Left ventricle myocardium inferior (tissue), 1 donor: ENCODE results near the gene ELAPOR1. TPM values are rescaled to one million over a fixed set of nuclear protein-coding genes. Genes with fewer than 3 reads are reported as not detected.

Experiments used
- DNase-seq: peaks from one replicate; pipeline ENCODE4 v3.0.0-alpha.2; 2020
- H3K27ac ChIP-seq: fragments of 200-600 bp; replicated peaks from 2 replicates; pipeline ENCODE4 v1.8.0; 2021
- H3K27me3 ChIP-seq: fragments of 200-600 bp; 2 replicates; pipeline ENCODE4 v1.8.0; 2021; ENCODE audit warnings: low read depth
- H3K36me3 ChIP-seq: fragments of 200-600 bp; 2 replicates; pipeline ENCODE4 v1.8.0; 2021
- H3K4me1 ChIP-seq: fragments of 200-600 bp; 2 replicates; pipeline ENCODE4 v1.8.0; 2021
- H3K4me3 ChIP-seq: fragments of 200-600 bp; 2 replicates; pipeline ENCODE4 v1.8.0; 2021; ENCODE audit warnings: mild to moderate bottlenecking, moderate library complexity
- H3K9me3 ChIP-seq: fragments of 200-600 bp; replicated peaks from 2 replicates; pipeline ENCODE4 v1.8.0; 2021
- CTCF ChIP-seq: fragments of 200-600 bp; IDR thresholded peaks from 2 replicates; pipeline ENCODE4 v1.8.0; 2021; ENCODE audit warnings: antibody characterized with exemption, mild to moderate bottlenecking, borderline replicate concordance
- intact Hi-C: fragments of 100-400 bp; cut with micrococcal nuclease; formaldehyde crosslinking; loops from one replicate; pipeline ENCODE4 v1.11.0; 2022
- total RNA-seq: library from RNA; stranded (reverse); fragmentation: NEBNext Ultra II Directional; extraction: Animal tissue kit (Norgen Biotek cat#: 25700); gene quantifications from one replicate; pipeline ENCODE4 v1.2.1, GENCODE V29; 2021
- donor health status: DM: no; HTN: yes; CAD: no; lungs with severe emphysema.

ELAPOR1 gene
- total RNA-seq, 1 donor from 2014 or later = 0.19 TPM

GRCh38 chr1:109084563-109085517 lies 29.1 kb upstream of the ELAPOR1 start:
- Histone ChIP-seq H3K4me3 (no peak overlapping the region), H3K27me3 (no peaks in the 10 kb centered on the region), H3K4me1 (peaks cover 14% of the 10 kb centered on the region), H3K36me3 (no peaks in the 10 kb centered on the region), H3K9me3 (no peaks in the 10 kb centered on the region), H3K27ac (no peak overlapping the region)
- DNase-seq = no peak
- intact Hi-C loops = no loop called here
- no peak for TF ChIP-seq CTCF

- peak overlapping the region; percentile 83 for H3K4me3 ChIP-seq
- peak overlapping the region; percentile 98 for H3K27ac ChIP-seq
- no peaks in the 10 kb centered on the region for H3K27me3 ChIP-seq
- TF ChIP-seq CTCF = peak; percentile 69
- intact Hi-C loops = no loop called here
- H3K4me1 ChIP-seq = peaks cover 49% of the 10 kb centered on the region
- peaks cover 17% of the 10 kb centered on the region for H3K36me3 ChIP-seq
- no peaks in the 10 kb centered on the region for H3K9me3 ChIP-seq
- DNase-seq = peak; percentile 58
These were observed 24.5 kb upstream of the ELAPOR1 start for GRCh38 chr1:109089242-109090015.

- DNase-seq = peak; percentile 92
- peak within 1 kb of the TSS; percentile 98 for H3K27ac ChIP-seq
- TF ChIP-seq CTCF = no peak
- H3K9me3 ChIP-seq = no peaks in the 10 kb centered on the region
- no peaks in the 10 kb centered on the region for H3K27me3 ChIP-seq
- intact Hi-C loops = no loop called here
- H3K36me3 ChIP-seq = peaks cover 21% of the 10 kb centered on the region
- peak within 1 kb of the TSS; percentile 83 for H3K4me3 ChIP-seq
- peaks cover 59% of the 10 kb centered on the region for H3K4me1 ChIP-seq
These were observed 23.5 kb upstream of the ELAPOR1 start, which contains the start of gene TMEM167B for GRCh38 chr1:109090196-109091077. Gene TMEM167B, plus strand, starts transcription at chr1:109090764. Its CDS starts 109 bp downstream, at chr1:109090873.

GRCh38 chr1:109091078-109091838 lies 22.7 kb upstream of the ELAPOR1 start:
- peak overlapping the region; percentile 83 for H3K4me3 ChIP-seq
- intact Hi-C loops = no loop called here
- TF ChIP-seq CTCF = no peak
- peaks cover 68% of the 10 kb centered on the region for H3K4me1 ChIP-seq
- H3K27me3 ChIP-seq = no peaks in the 10 kb centered on the region
- peaks cover 21% of the 10 kb centered on the region for H3K36me3 ChIP-seq
- H3K9me3 ChIP-seq = no peaks in the 10 kb centered on the region
- no peak for DNase-seq
- peak overlapping the region; percentile 98 for H3K27ac ChIP-seq
